ENCODE results near the gene GNAQ. TPM values are rescaled to one million over a fixed set of nuclear protein-coding genes. Genes with fewer than 3 reads are reported as not detected.

The GNAQ gene
- total and polyA plus RNA-seq, 2 of the 4 experiments (the other 2 are of a cell fraction), result 23.1 to 50.7 TPM

DNA sequence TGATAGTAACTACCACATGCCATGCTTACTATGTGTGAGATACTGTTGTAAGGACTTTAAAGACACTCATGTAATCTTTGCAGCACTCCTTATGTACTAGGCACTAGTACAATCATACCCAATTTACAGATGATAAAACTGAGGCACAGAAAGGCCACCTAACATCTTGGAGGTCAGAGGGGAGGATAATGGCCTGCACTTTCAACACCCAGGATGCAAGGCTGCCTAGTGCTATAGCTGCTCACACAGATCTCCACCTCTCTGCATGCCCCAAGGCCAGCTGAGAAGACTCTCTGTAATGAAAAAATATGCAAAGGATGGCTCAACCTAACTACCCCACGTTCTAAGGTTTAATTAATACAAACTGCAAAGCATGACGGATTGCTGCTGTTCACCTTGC, 57.2 kb downstream of the GNAQ start:
- Histone ChIP-seq H2BK5ac (ENCODE audit: low read depth, low read length, poor library complexity, severe bottlenecking) (no peak overlapping the region), H3K4me3 (ENCODE audit: insufficient read depth, low read depth, low read length) (no peak overlapping the region), H3K4me1 (ENCODE audit: control insufficient read depth, insufficient read depth, low read length) (peaks cover 5% of the 10 kb centered on the region), H2AK5ac (ENCODE audit: low read depth, low read length) (no peak overlapping the region), H2AK9ac (replicated peaks; ENCODE audit: low read depth, low read length, poor library complexity) (no peak overlapping the region), H2BK20ac (ENCODE audit: low read depth, low read length) (no peak overlapping the region), H4K8ac (ENCODE audit: low read depth in 2 of 2, low read length in 2 of 2) (no peak overlapping the region), H3K23ac (ENCODE audit: low read depth, low read length) (no peak overlapping the region), H3K79me1 (ENCODE audit: low read depth in 1 of 2, low read length in 2 of 2) (peaks cover 22 to 62% of the 10 kb centered on the region in 2 experiments), H3K27me3 (ENCODE audit: control insufficient read depth, insufficient read depth, low read length) (no peaks in the 10 kb centered on the region), H4K20me1 (ENCODE audit: insufficient read depth, low read length) (peaks cover 34% of the 10 kb centered on the region), H3K14ac (replicated peaks; ENCODE audit: low read depth, low read length) (no peak overlapping the region), H3K27ac (ENCODE audit: insufficient read depth, low read length) (no peak overlapping the region), H3K9me1 (ENCODE audit: insufficient read depth, low read length) (peaks cover 6% of the 10 kb centered on the region; the same call in 1 of the 2 replicates), H4K91ac (ENCODE audit: insufficient read depth, low read depth, low read length) (no peak overlapping the region), H2BK15ac (ENCODE audit: low read depth, low read length) (no peak overlapping the region), H2AFZ (replicated peaks; ENCODE audit: low read length, poor library complexity) (no peak overlapping the region), H3K9me3 (ENCODE audit: control insufficient read depth, insufficient read depth, low read length) (no peaks in the 10 kb centered on the region), H4K5ac (ENCODE audit: low read depth, low read length) (no peak overlapping the region), H3K36me3 (ENCODE audit: control insufficient read depth, insufficient read depth, low read length) (peaks cover 2% of the 10 kb centered on the region; the same call in 1 of the 2 replicates), H3K9ac (ENCODE audit: low read depth, low read length) (no peak overlapping the region), H3K4ac (ENCODE audit: low read depth, low read length) (no peak overlapping the region), H2BK120ac (ENCODE audit: low read depth, low read length) (no peak overlapping the region), H3K4me2 (ENCODE audit: low read depth, low read length) (no peak overlapping the region), H3K56ac (ENCODE audit: extremely low read depth, insufficient read depth, low read length) (no peak overlapping the region), H3K18ac (ENCODE audit: low read depth, low read length) (no peak overlapping the region)
- ChIA-PET CTCF (no interaction called here), POLR2A (ENCODE audit: unreplicated experiment) (no interaction called here)
- no peak for TF ChIP-seq RCOR1 (IDR thresholded peaks at IDR 0.05; ENCODE audit: insufficient replicate concordance, low read length)
- TF ChIP-seq, protein P1, sequence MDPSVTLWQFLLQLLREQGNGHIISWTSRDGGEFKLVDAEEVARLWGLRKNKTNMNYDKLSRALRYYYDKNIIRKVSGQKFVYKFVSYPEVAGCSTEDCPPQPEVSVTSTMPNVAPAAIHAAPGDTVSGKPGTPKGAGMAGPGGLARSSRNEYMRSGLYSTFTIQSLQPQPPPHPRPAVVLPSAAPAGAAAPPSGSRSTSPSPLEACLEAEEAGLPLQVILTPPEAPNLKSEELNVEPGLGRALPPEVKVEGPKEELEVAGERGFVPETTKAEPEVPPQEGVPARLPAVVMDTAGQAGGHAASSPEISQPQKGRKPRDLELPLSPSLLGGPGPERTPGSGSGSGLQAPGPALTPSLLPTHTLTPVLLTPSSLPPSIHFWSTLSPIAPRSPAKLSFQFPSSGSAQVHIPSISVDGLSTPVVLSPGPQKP (IDR thresholded peaks at IDR 0.05; ENCODE audit: borderline replicate concordance, low read depth, low read length), result no peak
- TF ChIP-seq FOS (IDR thresholded peaks at IDR 0.05; ENCODE audit: low read depth, low read length), result no peak
- no peak for TF ChIP-seq MAZ (IDR thresholded peaks at IDR 0.05; ENCODE audit: borderline replicate concordance, low read depth, low read length)
- no peak for TF ChIP-seq BHLHE40 (IDR thresholded peaks at IDR 0.05; ENCODE audit: low read depth, low read length)
- TF ChIP-seq SMC3 (IDR thresholded peaks at IDR 0.05; ENCODE audit: low read depth, low read length), result no peak
- TF ChIP-seq, protein P2, sequence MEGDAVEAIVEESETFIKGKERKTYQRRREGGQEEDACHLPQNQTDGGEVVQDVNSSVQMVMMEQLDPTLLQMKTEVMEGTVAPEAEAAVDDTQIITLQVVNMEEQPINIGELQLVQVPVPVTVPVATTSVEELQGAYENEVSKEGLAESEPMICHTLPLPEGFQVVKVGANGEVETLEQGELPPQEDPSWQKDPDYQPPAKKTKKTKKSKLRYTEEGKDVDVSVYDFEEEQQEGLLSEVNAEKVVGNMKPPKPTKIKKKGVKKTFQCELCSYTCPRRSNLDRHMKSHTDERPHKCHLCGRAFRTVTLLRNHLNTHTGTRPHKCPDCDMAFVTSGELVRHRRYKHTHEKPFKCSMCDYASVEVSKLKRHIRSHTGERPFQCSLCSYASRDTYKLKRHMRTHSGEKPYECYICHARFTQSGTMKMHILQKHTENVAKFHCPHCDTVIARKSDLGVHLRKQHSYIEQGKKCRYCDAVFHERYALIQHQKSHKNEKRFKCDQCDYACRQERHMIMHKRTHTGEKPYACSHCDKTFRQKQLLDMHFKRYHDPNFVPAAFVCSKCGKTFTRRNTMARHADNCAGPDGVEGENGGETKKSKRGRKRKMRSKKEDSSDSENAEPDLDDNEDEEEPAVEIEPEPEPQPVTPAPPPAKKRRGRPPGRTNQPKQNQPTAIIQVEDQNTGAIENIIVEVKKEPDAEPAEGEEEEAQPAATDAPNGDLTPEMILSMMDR (conservative IDR thresholded peaks at IDR 0.05; ENCODE audit: low read depth, low read length), result no peak
- no peak for TF ChIP-seq RFX5 (IDR thresholded peaks at IDR 0.05; ENCODE audit: low read depth, low read length)
- no peak for TF ChIP-seq MAFK (IDR thresholded peaks at IDR 0.05; ENCODE audit: low read depth, low read length)
- TF ChIP-seq MXI1 (IDR thresholded peaks at IDR 0.05; ENCODE audit: borderline replicate concordance, low read depth, low read length), result no peak
- TF ChIP-seq NFE2L2 (IDR thresholded peaks at IDR 0.05; ENCODE audit: low read depth, low read length), result no peak
- TF ChIP-seq POLR2A (IDR thresholded peaks at IDR 0.05; ENCODE audit: low read depth, low read length), result no peak
- TF ChIP-seq CEBPB (IDR thresholded peaks at IDR 0.05; ENCODE audit: low read depth, low read length), result no peak
- TF ChIP-seq CHD1 (IDR thresholded peaks at IDR 0.05; ENCODE audit: low read depth, low read length), result no peak
- no peak for TF ChIP-seq RAD21 (IDR thresholded peaks at IDR 0.05; ENCODE audit: low read length)
- TF ChIP-seq, protein P3, sequence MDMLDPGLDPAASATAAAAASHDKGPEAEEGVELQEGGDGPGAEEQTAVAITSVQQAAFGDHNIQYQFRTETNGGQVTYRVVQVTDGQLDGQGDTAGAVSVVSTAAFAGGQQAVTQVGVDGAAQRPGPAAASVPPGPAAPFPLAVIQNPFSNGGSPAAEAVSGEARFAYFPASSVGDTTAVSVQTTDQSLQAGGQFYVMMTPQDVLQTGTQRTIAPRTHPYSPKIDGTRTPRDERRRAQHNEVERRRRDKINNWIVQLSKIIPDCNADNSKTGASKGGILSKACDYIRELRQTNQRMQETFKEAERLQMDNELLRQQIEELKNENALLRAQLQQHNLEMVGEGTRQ (IDR thresholded peaks at IDR 0.05; ENCODE audit: low read depth, low read length), result no peak
- no CpG with 5 or more reads among the region's 2 CpGs for WGBS, 2 experiments (ENCODE audit: extremely low coverage in 2 of 2, insufficient read length in 1 of 2)
- BruUV-seq (replicated peaks), result no TSS peak
- in situ Hi-C loops (cut with MboI; ENCODE audit: low sequenced_read_pairs), result no loop called here
- DNase-seq (no peak), ATAC-seq (ENCODE audit: low read depth) (no peak)
- intact Hi-C loops (cut with micrococcal nuclease), result no loop called here
- dilution Hi-C loops (cut with HindIII; ENCODE audit: low sequenced_read_pairs, unreplicated experiment), result no loop called here

Data from IMR-90 (cell line).